ENCODE measurements around the gene EFEMP1. TPM values are rescaled to one million over a fixed set of nuclear protein-coding genes. Genes with fewer than 3 reads are reported as not detected.

EFEMP1 gene
- total RNA-seq, 3 donors from 2014 or later (not counting 1 experiment from before 2014, with no cell fraction given): not detected

DNA sequence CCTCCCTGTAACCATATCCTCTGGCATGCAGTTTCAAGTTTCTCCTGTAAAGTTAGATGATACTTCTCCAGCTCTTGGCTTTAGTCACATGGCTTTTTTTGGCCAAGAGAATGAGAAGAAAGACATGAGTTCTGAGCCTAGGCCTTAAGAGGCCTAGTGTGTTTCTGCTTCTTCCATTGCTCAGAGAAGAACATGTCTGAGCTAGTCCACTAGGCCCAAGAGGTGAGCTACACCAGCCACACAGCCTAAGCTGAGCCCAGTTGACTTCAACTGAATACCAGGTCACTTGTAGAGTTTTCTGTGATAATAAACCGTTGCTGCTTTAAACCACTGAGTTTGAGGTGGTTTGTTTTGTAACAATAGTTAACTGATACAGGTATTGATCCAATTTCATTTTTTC is 19.9 kb upstream of the EFEMP1 start:
- TF ChIP-seq, protein P1, sequence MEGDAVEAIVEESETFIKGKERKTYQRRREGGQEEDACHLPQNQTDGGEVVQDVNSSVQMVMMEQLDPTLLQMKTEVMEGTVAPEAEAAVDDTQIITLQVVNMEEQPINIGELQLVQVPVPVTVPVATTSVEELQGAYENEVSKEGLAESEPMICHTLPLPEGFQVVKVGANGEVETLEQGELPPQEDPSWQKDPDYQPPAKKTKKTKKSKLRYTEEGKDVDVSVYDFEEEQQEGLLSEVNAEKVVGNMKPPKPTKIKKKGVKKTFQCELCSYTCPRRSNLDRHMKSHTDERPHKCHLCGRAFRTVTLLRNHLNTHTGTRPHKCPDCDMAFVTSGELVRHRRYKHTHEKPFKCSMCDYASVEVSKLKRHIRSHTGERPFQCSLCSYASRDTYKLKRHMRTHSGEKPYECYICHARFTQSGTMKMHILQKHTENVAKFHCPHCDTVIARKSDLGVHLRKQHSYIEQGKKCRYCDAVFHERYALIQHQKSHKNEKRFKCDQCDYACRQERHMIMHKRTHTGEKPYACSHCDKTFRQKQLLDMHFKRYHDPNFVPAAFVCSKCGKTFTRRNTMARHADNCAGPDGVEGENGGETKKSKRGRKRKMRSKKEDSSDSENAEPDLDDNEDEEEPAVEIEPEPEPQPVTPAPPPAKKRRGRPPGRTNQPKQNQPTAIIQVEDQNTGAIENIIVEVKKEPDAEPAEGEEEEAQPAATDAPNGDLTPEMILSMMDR (IDR thresholded peaks at IDR 0.05): no peak
- ATAC-seq (no peak), DNase-seq (no peak)
- no peaks in the 10 kb centered on the region for H3K4me1 ChIP-seq (ENCODE audit: control insufficient read depth, insufficient read depth, low read length)
- no peaks in the 10 kb centered on the region for H3K36me3 ChIP-seq (ENCODE audit: control insufficient read depth, insufficient read depth, low read length)
- no CpG with 5 or more reads among the region's 1 CpG for WGBS (ENCODE audit: insufficient coverage)
- H3K4me3 ChIP-seq (ENCODE audit: low read length): no peak overlapping the region
- H3K27me3 ChIP-seq (ENCODE audit: control insufficient read depth, insufficient read depth, low read length): no peaks in the 10 kb centered on the region
- H3K9me3 Mint-ChIP-seq: peaks cover 4 to 12% of the 10 kb centered on the region in 2 donors
- no peaks in the 10 kb centered on the region for H3K4me1 Mint-ChIP-seq
- no peak overlapping the region for H3K4me3 Mint-ChIP-seq
- H3K9me3 ChIP-seq (ENCODE audit: control insufficient read depth, insufficient read depth, low read length): no peaks in the 10 kb centered on the region
- no peaks in the 10 kb centered on the region for H3K27me3 Mint-ChIP-seq (ENCODE audit: low read depth in 2 of 2)
- H3K27ac Mint-ChIP-seq: no peak overlapping the region
- no peak overlapping the region for H3K27ac ChIP-seq (ENCODE audit: low read length)
- intact Hi-C loops (cut with micrococcal nuclease): no loop called here
- no peaks in the 10 kb centered on the region for H3K36me3 Mint-ChIP-seq

DNA sequence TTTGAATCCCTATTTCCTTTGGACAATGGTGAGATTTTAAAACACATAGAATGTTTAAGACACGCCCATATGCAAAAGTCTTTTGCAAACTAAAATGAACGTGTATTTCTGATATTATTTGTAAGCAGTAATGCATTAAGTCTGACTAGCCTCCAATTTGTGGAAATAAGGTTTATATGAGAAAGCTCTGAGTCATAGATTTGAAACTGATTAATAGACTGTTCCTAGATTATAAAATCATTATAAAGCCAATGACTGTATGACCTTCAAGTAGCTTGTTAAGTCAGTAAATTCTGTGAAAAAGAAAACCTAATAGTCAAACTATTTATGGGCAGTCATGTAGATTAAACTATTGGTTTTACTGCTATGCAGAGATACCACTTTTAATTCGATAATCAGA is 12.8 kb upstream of the EFEMP1 start:
- Histone ChIP-seq H3K36me3 (ENCODE audit: control insufficient read depth, insufficient read depth, low read length) (no peaks in the 10 kb centered on the region), H3K27me3 (ENCODE audit: control insufficient read depth, insufficient read depth, low read length) (no peaks in the 10 kb centered on the region), H3K4me3 (ENCODE audit: low read length) (no peak overlapping the region), H3K9me3 (ENCODE audit: control insufficient read depth, insufficient read depth, low read length) (no peaks in the 10 kb centered on the region), H3K27ac (ENCODE audit: low read length) (no peak overlapping the region), H3K4me1 (ENCODE audit: control insufficient read depth, insufficient read depth, low read length) (no peaks in the 10 kb centered on the region)
- H3K27me3 Mint-ChIP-seq (ENCODE audit: low read depth in 2 of 2): no peaks in the 10 kb centered on the region
- TF ChIP-seq, protein P1 (IDR thresholded peaks at IDR 0.05): no peak
- 90% methylated on average over 2 of the region's 3 CpGs for WGBS (ENCODE audit: insufficient coverage)
- intact Hi-C loops (cut with micrococcal nuclease): no loop called here
- no peak overlapping the region for H3K27ac Mint-ChIP-seq
- DNase-seq (no peak), ATAC-seq (no peak)
- H3K4me1 Mint-ChIP-seq: peaks cover 0 to 4% of the 10 kb centered on the region in 2 donors
- H3K36me3 Mint-ChIP-seq: no peaks in the 10 kb centered on the region
- peaks cover 13 to 14% of the 10 kb centered on the region in 2 donors for H3K9me3 Mint-ChIP-seq
- H3K4me3 Mint-ChIP-seq: no peak overlapping the region

DNA sequence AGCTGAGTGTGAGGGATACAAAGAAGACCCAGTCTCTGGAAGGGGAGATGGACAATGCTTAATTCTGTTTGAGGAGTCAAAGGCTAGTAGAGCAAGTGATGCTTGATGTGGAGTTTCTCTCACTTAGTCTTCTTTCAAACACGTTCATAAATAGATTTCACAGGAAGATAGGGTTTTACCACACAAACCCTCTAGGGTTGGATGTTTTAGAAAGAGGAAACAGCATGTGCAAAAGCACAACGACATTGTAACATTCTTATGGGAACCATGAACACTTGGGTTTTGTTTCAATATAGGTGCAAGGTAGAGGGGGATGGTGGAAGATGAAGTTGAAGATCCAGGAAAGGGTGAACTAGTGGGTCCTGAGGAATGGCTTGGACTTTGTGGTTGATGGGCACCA is 10.8 kb upstream of the EFEMP1 start:
- Mint-ChIP-seq H3K4me3 (no peak overlapping the region), H3K27me3 (ENCODE audit: low read depth in 2 of 2) (no peaks in the 10 kb centered on the region), H3K9me3 (peaks cover 13 to 14% of the 10 kb centered on the region in 2 donors), H3K27ac (no peak overlapping the region), H3K4me1 (peaks cover 0 to 4% of the 10 kb centered on the region in 2 donors), H3K36me3 (no peaks in the 10 kb centered on the region)
- Histone ChIP-seq H3K27ac (ENCODE audit: low read length) (no peak overlapping the region), H3K27me3 (ENCODE audit: control insufficient read depth, insufficient read depth, low read length) (no peaks in the 10 kb centered on the region), H3K9me3 (ENCODE audit: control insufficient read depth, insufficient read depth, low read length) (no peaks in the 10 kb centered on the region), H3K4me1 (ENCODE audit: control insufficient read depth, insufficient read depth, low read length) (no peaks in the 10 kb centered on the region), H3K4me3 (ENCODE audit: low read length) (no peak overlapping the region), H3K36me3 (ENCODE audit: control insufficient read depth, insufficient read depth, low read length) (no peaks in the 10 kb centered on the region)
- 4% methylated on average over 1 of the region's 2 CpGs for WGBS (ENCODE audit: insufficient coverage)
- intact Hi-C loops (cut with micrococcal nuclease): no loop called here
- no peak for DNase-seq
- TF ChIP-seq, protein P1 (IDR thresholded peaks at IDR 0.05): no peak
- no peak for ATAC-seq

DNA sequence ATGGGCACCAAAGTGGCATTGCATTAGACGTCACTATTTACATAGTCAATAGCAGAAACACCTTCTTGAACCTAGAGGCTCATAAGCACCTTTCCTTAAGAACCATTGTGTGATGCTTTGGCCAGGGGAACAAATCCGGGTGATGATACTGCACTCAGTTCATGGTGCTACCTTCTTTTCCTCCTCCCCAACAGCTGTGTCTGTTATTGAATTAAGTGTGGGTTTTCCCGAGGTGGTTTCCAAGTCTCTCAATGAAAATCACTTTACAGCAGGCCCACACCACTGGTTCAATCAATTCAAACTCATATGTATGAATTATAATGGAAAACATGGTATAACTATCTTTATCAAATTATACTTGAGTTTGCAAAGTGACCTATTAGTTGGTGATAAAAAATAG is 9.3 kb upstream of the EFEMP1 start:
- H3K9me3 Mint-ChIP-seq: peaks cover 12 to 13% of the 10 kb centered on the region in 2 donors
- DNase-seq (no peak), ATAC-seq (no peak)
- Histone ChIP-seq H3K9me3 (ENCODE audit: control insufficient read depth, insufficient read depth, low read length) (no peaks in the 10 kb centered on the region), H3K4me3 (ENCODE audit: low read length) (no peak overlapping the region), H3K36me3 (ENCODE audit: control insufficient read depth, insufficient read depth, low read length) (no peaks in the 10 kb centered on the region), H3K4me1 (ENCODE audit: control insufficient read depth, insufficient read depth, low read length) (no peaks in the 10 kb centered on the region), H3K27ac (ENCODE audit: low read length) (no peak overlapping the region), H3K27me3 (ENCODE audit: control insufficient read depth, insufficient read depth, low read length) (no peaks in the 10 kb centered on the region)
- WGBS (ENCODE audit: insufficient coverage): 100% methylated on average over 1 of the region's 3 CpGs
- TF ChIP-seq, protein P1 (IDR thresholded peaks at IDR 0.05): no peak
- peaks cover 0 to 2% of the 10 kb centered on the region in 2 donors for H3K27me3 Mint-ChIP-seq (ENCODE audit: low read depth in 2 of 2)
- no peak overlapping the region for H3K4me3 Mint-ChIP-seq
- no peaks in the 10 kb centered on the region for H3K36me3 Mint-ChIP-seq
- peaks cover 0 to 4% of the 10 kb centered on the region in 2 donors for H3K4me1 Mint-ChIP-seq
- H3K27ac Mint-ChIP-seq: no peak overlapping the region
- intact Hi-C loops (cut with micrococcal nuclease): no loop called here
